ENCODE measurements around the gene ANKRD53.

ANKRD53 gene

DNA sequence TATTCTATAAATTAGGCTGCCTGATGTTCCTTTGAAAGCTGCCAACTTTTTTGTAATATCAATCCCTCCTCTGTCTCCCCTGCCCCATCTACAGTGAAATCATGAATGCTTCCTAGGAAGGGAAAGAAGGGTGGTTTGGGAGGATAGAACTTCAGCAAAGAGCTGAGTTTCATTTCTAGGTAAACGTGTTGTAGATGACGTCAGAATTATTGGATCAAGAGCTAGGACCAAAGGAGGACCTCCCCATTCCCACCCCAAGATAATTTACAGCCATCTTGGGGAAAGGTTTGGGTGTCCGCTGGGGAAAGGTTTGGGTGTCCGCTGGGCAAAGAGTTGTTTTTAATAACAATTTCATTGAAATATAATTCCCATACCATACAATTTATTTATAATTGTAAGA is 11.2 kb upstream of the ANKRD53 start:
- H3K4me1 ChIP-seq (ENCODE audit: low read length): 0 out of 2 replicates have a peak, but pooled peaks cover 4% of the 10 kb centered on the region
- no peaks in the 10 kb centered on the region for H3K9me2 ChIP-seq (replicated peaks; ENCODE audit: insufficient read depth, low read length)
- no peak overlapping the region for H3K27ac ChIP-seq (ENCODE audit: low read length)
- no peak overlapping the region for H3K4me2 ChIP-seq (ENCODE audit: low read depth, low read length)
- no peaks in the 10 kb centered on the region for H3K36me3 ChIP-seq (replicated peaks; ENCODE audit: insufficient read depth, low read length)
- no peaks in the 10 kb centered on the region for H3F3A ChIP-seq (ENCODE audit: insufficient read depth, low read length)
- no peak for TF ChIP-seq EZH2phosphoT487 (IDR thresholded peaks at IDR 0.05; ENCODE audit: low read length)
- TF ChIP-seq, protein P1, sequence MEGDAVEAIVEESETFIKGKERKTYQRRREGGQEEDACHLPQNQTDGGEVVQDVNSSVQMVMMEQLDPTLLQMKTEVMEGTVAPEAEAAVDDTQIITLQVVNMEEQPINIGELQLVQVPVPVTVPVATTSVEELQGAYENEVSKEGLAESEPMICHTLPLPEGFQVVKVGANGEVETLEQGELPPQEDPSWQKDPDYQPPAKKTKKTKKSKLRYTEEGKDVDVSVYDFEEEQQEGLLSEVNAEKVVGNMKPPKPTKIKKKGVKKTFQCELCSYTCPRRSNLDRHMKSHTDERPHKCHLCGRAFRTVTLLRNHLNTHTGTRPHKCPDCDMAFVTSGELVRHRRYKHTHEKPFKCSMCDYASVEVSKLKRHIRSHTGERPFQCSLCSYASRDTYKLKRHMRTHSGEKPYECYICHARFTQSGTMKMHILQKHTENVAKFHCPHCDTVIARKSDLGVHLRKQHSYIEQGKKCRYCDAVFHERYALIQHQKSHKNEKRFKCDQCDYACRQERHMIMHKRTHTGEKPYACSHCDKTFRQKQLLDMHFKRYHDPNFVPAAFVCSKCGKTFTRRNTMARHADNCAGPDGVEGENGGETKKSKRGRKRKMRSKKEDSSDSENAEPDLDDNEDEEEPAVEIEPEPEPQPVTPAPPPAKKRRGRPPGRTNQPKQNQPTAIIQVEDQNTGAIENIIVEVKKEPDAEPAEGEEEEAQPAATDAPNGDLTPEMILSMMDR (IDR thresholded peaks at IDR 0.05; ENCODE audit: low read length): no peak
- TF ChIP-seq EZH2 (optimal IDR thresholded peaks at IDR 0.05; ENCODE audit: low read depth, low read length): no peak
- H3K4me3 ChIP-seq (ENCODE audit: low read length): no peak overlapping the region
- no peak overlapping the region for H3K9ac ChIP-seq (ENCODE audit: low read length)
- no peak overlapping the region for H2AFZ ChIP-seq (ENCODE audit: low read length)
- peaks cover 57% of the 10 kb centered on the region for H3K27me3 ChIP-seq (replicated peaks; ENCODE audit: insufficient read depth, low read length)
- no peaks in the 10 kb centered on the region for H4K20me1 ChIP-seq (ENCODE audit: insufficient read depth, low read length)
- no peaks in the 10 kb centered on the region for H3K79me2 ChIP-seq (ENCODE audit: low read length)
- H3K9me3 ChIP-seq (replicated peaks; ENCODE audit: insufficient read depth, low read length): no peaks in the 10 kb centered on the region
- DNase-seq: no peak

GRCh38 chr2:70974592-70974991 is 3.8 kb upstream of the ANKRD53 start:
- Histone ChIP-seq H3K27ac (ENCODE audit: low read length) (no peak overlapping the region), H3K79me2 (ENCODE audit: low read length) (no peaks in the 10 kb centered on the region), H3K9ac (ENCODE audit: low read length) (no peak overlapping the region), H3K9me2 (replicated peaks; ENCODE audit: insufficient read depth, low read length) (no peaks in the 10 kb centered on the region), H4K20me1 (ENCODE audit: insufficient read depth, low read length) (no peaks in the 10 kb centered on the region), H3F3A (ENCODE audit: insufficient read depth, low read length) (peaks cover 9% of the 10 kb centered on the region; the same call in 1 of the 2 replicates), H3K4me1 (ENCODE audit: low read length) (0 out of 2 replicates have a peak, but pooled peaks cover 6% of the 10 kb centered on the region), H3K9me3 (replicated peaks; ENCODE audit: insufficient read depth, low read length) (no peaks in the 10 kb centered on the region), H3K36me3 (replicated peaks; ENCODE audit: insufficient read depth, low read length) (no peaks in the 10 kb centered on the region), H3K4me3 (ENCODE audit: low read length) (no peak overlapping the region), H2AFZ (ENCODE audit: low read length) (no peak overlapping the region), H3K4me2 (ENCODE audit: low read depth, low read length) (no peak overlapping the region), H3K27me3 (replicated peaks; ENCODE audit: insufficient read depth, low read length) (peaks cover 33% of the 10 kb centered on the region)
- no peak for DNase-seq
- TF ChIP-seq, protein P1 (IDR thresholded peaks at IDR 0.05; ENCODE audit: low read length): no peak
- no peak for TF ChIP-seq EZH2 (optimal IDR thresholded peaks at IDR 0.05; ENCODE audit: low read depth, low read length)
- no peak for TF ChIP-seq EZH2phosphoT487 (IDR thresholded peaks at IDR 0.05; ENCODE audit: low read length)

DNA sequence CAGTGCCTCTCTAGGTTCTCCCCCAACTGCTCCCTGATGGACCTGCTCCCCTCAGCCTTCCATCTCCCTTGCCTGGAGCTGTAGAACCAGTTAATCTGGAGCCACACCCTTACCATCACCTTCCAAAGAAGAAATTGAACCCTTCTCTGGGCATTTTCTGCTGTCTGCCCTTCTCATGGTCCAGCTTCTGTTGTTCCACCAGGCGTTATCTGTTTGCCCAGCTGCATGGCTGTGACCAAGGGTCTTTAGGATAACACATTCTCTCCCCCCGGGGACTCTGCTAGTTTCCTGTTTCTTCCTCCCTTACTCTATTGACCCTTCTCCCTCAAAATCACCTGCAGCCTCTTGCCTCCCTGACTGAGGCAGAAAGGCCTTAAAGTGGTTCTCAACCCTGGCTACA is 3.2 kb upstream of the ANKRD53 start:
- no peak for TF ChIP-seq EZH2 (optimal IDR thresholded peaks at IDR 0.05; ENCODE audit: low read depth, low read length)
- TF ChIP-seq, protein P1 (IDR thresholded peaks at IDR 0.05; ENCODE audit: low read length): no peak
- TF ChIP-seq EZH2phosphoT487 (IDR thresholded peaks at IDR 0.05; ENCODE audit: low read length): no peak
- H3K4me1 ChIP-seq (ENCODE audit: low read length): 0 out of 2 replicates have a peak, but pooled peaks cover 6% of the 10 kb centered on the region
- no peak overlapping the region for H3K4me2 ChIP-seq (ENCODE audit: low read depth, low read length)

More for the DNA sequence above, 3.2 kb upstream of the ANKRD53 start:
- Histone ChIP-seq H2AFZ (ENCODE audit: low read length) (no peak overlapping the region), H3K9me2 (replicated peaks; ENCODE audit: insufficient read depth, low read length) (no peaks in the 10 kb centered on the region), H3K4me3 (ENCODE audit: low read length) (no peak overlapping the region), H3K9me3 (replicated peaks; ENCODE audit: insufficient read depth, low read length) (no peaks in the 10 kb centered on the region), H3K36me3 (replicated peaks; ENCODE audit: insufficient read depth, low read length) (no peaks in the 10 kb centered on the region), H3K9ac (ENCODE audit: low read length) (no peak overlapping the region), H3K79me2 (ENCODE audit: low read length) (no peaks in the 10 kb centered on the region), H3K27me3 (replicated peaks; ENCODE audit: insufficient read depth, low read length) (peaks cover 29% of the 10 kb centered on the region), H3F3A (ENCODE audit: insufficient read depth, low read length) (peaks cover 9% of the 10 kb centered on the region; the same call in 1 of the 2 replicates), H3K27ac (ENCODE audit: low read length) (no peak overlapping the region), H4K20me1 (ENCODE audit: insufficient read depth, low read length) (no peaks in the 10 kb centered on the region)
- no peak for DNase-seq

All from MM.1S (cell line).